ENCODE data around the gene ENOX2.
"Not testable (repeated sequence)": the region's sequence is repeated elsewhere in the genome, so short reads cannot be mapped to it uniquely, and the experiment has no call there.

The ENOX2 gene

GRCh38 chrX:130758072-130758471 lies 144.9 kb downstream of the ENOX2 start:
- DNase-seq (ENCODE audit: low read depth, low spot score), result no peak

GRCh38 chrX:130756233-130756632 lies 146.8 kb downstream of the ENOX2 start:
- no peak for DNase-seq (ENCODE audit: low read depth, low spot score)

GRCh38 chrX:130754353-130754752 lies 148.7 kb downstream of the ENOX2 start:
- DNase-seq (ENCODE audit: low read depth, low spot score), result no peak

- no peak for DNase-seq (ENCODE audit: low read depth, low spot score)
These were observed 156.2 kb downstream of the ENOX2 start for GRCh38 chrX:130746709-130747342.

GRCh38 chrX:130746077-130746476 lies 156.9 kb downstream of the ENOX2 start:
- DNase-seq (ENCODE audit: low read depth, low spot score), result no peak

GRCh38 chrX:130741584-130741983 lies 161.4 kb downstream of the ENOX2 start:
- no peak for DNase-seq (ENCODE audit: low read depth, low spot score)

GRCh38 chrX:130741151-130741550 lies 161.9 kb downstream of the ENOX2 start:
- no peak for DNase-seq (ENCODE audit: low read depth, low spot score)

- DNase-seq (ENCODE audit: low read depth, low spot score), result no peak
These were observed 164.3 kb downstream of the ENOX2 start for GRCh38 chrX:130738638-130739195.

- no peak for DNase-seq (ENCODE audit: low read depth, low spot score)
These were observed 168.3 kb downstream of the ENOX2 start for GRCh38 chrX:130734713-130735112.

- no peak for DNase-seq (ENCODE audit: low read depth, low spot score)
These were observed 174.8 kb downstream of the ENOX2 start for GRCh38 chrX:130728208-130728607.

- no peak for DNase-seq (ENCODE audit: low read depth, low spot score)
These were observed 176.3 kb downstream of the ENOX2 start for GRCh38 chrX:130726661-130727060.

- no peak for DNase-seq (ENCODE audit: low read depth, low spot score)
These were observed 177.5 kb downstream of the ENOX2 start for GRCh38 chrX:130725519-130725918.

GRCh38 chrX:130719413-130719812 lies 183.6 kb downstream of the ENOX2 start:
- DNase-seq (ENCODE audit: low read depth, low spot score), result no peak

GRCh38 chrX:130718137-130718536 lies 184.9 kb downstream of the ENOX2 start:
- DNase-seq (ENCODE audit: low read depth, low spot score), result no peak

GRCh38 chrX:130716781-130717413 lies 186.1 kb downstream of the ENOX2 start:
- DNase-seq (ENCODE audit: low read depth, low spot score), result no peak

GRCh38 chrX:130716346-130716745 lies 186.7 kb downstream of the ENOX2 start:
- no peak for DNase-seq (ENCODE audit: low read depth, low spot score)

- DNase-seq (ENCODE audit: low read depth, low spot score), result no peak
These were observed 187.7 kb downstream of the ENOX2 start for GRCh38 chrX:130715299-130715698.

GRCh38 chrX:130714665-130715064 lies 188.3 kb downstream of the ENOX2 start:
- DNase-seq (ENCODE audit: low read depth, low spot score), result no peak

- no peak for DNase-seq (ENCODE audit: low read depth, low spot score)
These were observed 188.9 kb downstream of the ENOX2 start for GRCh38 chrX:130714135-130714534.

GRCh38 chrX:130709178-130709577 lies 193.8 kb downstream of the ENOX2 start:
- not testable (repeated sequence) for DNase-seq (ENCODE audit: low read depth, low spot score)

- DNase-seq (ENCODE audit: low read depth, low spot score), result no peak
These were observed 197.4 kb downstream of the ENOX2 start for GRCh38 chrX:130705591-130705990.

GRCh38 chrX:130704053-130705038 lies 198.7 kb downstream of the ENOX2 start:
- no peak for DNase-seq (ENCODE audit: low read depth, low spot score)

Measured in brain pericyte (primary cell).